Esophagus squamous epithelium (tissue), 4 donors: ENCODE data around the gene AMH.

Experiments used
- CTCF ChIP-seq, 6 experiments: fragments of 450-650 bp in 4 of 6; fragments of 200-600 bp in 2 of 6; sonication (generic) in 2 of 6; IDR thresholded peaks; one replicate each; pipeline ENCODE4 v1.5.1; 2016 to 2019; ENCODE audit warnings: antibody characterized with exemption in 6 of 6, mild to moderate bottlenecking in 4 of 6, moderate library complexity in 4 of 6
- POLR2A ChIP-seq, 4 donors: fragments of 450-650 bp; IDR thresholded peaks; one replicate each; pipeline ENCODE4 v1.6.1; 2017; ENCODE audit warnings: antibody characterized with exemption in 4 of 4, mild to moderate bottlenecking in 4 of 4, moderate library complexity in 3 of 4

- TF ChIP-seq CTCF (IDR thresholded peaks at IDR 0.05): no peak
- TF ChIP-seq POLR2A (IDR thresholded peaks at IDR 0.05): peak in 2 of 4 donors; percentile 67 to 80
These were observed 21.5 kb downstream of the AMH start for GRCh38 chr19:2270423-2271233.
